Ascending aorta (tissue), 2 donors: Measurements from ENCODE around the gene HEY2. TPM values are rescaled to one million over a fixed set of nuclear protein-coding genes. Genes with fewer than 3 reads are reported as not detected.

Source experiments
- DNase-seq, 2 donors: peaks; one replicate each; pipeline ENCODE4 v3.0.0-alpha.2; 2019; ENCODE audit warnings: low spot score in 2 of 2
- H3K27ac ChIP-seq, 2 donors: fragments of 200-600 bp; sonication (generic); one replicate each; pipeline ENCODE4 v1.5.1; 2016 to 2017; ENCODE audit warnings: mild to moderate bottlenecking in 1 of 2
- H3K27me3 ChIP-seq: fragments of 200-600 bp; sonication (generic); one replicate; pipeline ENCODE4 v1.5.1; 2017
- H3K36me3 ChIP-seq, 2 donors: fragments of 200-600 bp; sonication (generic); one replicate each; pipeline ENCODE4 v1.5.1; 2016
- H3K4me1 ChIP-seq, 2 donors: fragments of 200-600 bp; sonication (generic); one replicate each; pipeline ENCODE4 v1.5.1; 2016 to 2017; ENCODE audit warnings: mild to moderate bottlenecking in 1 of 2
- H3K4me3 ChIP-seq, 2 donors: fragments of 200-600 bp; sonication (generic); one replicate each; pipeline ENCODE4 v1.5.1; 2016 to 2017; ENCODE audit warnings: mild to moderate bottlenecking in 1 of 2
- H3K9me3 ChIP-seq, 2 donors: fragments of 200-600 bp; sonication (generic); one replicate each; pipeline ENCODE4 v1.5.1; 2016
- intact Hi-C: fragments of 100-400 bp; cut with DNase I; formaldehyde crosslinking; loops from one replicate; pipeline ENCODE4 v1.15.1; 2023
- total RNA-seq: library from RNA; depleted of rRNA; stranded (reverse); fragments of >200 nt; gene quantifications from one replicate; pipeline ENCODE4 v1.1.0, GENCODE V29; 2016
- TF ChIP-seq, protein P1 (sequence below), 3 experiments: fragments of 200-600 bp in 2 of 3; fragments of 450-650 bp in 1 of 3; sonication (generic) in 2 of 3; IDR thresholded peaks; one replicate each; pipeline ENCODE4 v1.5.1; 2016 to 2019; ENCODE audit warnings: antibody characterized with exemption in 3 of 3, mild to moderate bottlenecking in 1 of 3, moderate library complexity in 1 of 3

HEY2 gene
- total RNA-seq, 1 donor from 2014 or later, result 0.32 TPM

DNA sequence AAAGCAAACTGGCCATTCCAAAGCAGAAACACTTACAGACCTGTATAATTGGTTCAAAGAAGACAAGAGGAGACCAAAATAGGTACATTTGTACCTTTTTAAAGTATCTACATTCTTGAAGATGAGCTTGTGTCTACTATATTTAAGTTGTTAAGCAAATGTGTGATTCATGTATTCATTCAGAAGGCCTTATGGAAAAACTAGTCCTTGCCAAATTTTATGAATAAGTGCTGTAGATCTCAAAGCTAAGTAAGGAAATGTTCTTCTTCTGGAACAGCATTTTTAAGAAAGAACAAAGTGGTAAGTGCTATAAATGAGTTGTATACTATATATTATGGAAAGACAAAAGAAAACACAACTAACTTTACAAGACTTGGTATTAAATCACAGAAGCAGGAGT, 22.2 kb upstream of the HEY2 start:
- TF ChIP-seq, protein P1, sequence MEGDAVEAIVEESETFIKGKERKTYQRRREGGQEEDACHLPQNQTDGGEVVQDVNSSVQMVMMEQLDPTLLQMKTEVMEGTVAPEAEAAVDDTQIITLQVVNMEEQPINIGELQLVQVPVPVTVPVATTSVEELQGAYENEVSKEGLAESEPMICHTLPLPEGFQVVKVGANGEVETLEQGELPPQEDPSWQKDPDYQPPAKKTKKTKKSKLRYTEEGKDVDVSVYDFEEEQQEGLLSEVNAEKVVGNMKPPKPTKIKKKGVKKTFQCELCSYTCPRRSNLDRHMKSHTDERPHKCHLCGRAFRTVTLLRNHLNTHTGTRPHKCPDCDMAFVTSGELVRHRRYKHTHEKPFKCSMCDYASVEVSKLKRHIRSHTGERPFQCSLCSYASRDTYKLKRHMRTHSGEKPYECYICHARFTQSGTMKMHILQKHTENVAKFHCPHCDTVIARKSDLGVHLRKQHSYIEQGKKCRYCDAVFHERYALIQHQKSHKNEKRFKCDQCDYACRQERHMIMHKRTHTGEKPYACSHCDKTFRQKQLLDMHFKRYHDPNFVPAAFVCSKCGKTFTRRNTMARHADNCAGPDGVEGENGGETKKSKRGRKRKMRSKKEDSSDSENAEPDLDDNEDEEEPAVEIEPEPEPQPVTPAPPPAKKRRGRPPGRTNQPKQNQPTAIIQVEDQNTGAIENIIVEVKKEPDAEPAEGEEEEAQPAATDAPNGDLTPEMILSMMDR (IDR thresholded peaks at IDR 0.05), result no peak

DNA sequence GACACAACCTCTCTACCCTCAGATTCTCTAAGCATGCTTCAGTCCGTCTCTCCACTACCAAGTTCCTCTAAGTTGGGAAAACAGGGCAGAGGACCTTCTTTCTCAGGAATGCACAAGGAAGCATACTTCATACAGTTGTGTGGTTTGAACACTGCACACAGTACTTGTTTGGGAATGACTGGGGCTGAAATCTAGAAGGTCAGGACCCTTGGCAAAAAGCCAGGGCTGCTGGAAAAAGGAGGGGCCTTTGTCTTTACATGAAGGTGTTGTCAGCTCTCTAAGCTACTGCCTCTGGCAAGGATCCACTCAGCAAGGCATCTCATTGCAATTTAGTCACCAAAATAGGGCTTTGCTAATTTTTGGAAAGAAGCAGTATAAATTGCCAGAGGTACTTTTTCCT, 20.7 kb upstream of the HEY2 start:
- Histone ChIP-seq H3K27ac (no peak overlapping the region), H3K36me3 (no peaks in the 10 kb centered on the region), H3K4me1 (no peaks in the 10 kb centered on the region), H3K27me3 (no peaks in the 10 kb centered on the region), H3K4me3 (no peak overlapping the region), H3K9me3 (no peaks in the 10 kb centered on the region)
- TF ChIP-seq, protein P1 (IDR thresholded peaks at IDR 0.05), result no peak
- DNase-seq, result no peak
- intact Hi-C loops, result no loop called here

More for the DNA sequence above, 22.2 kb upstream of the HEY2 start:
- Histone ChIP-seq H3K36me3 (no peaks in the 10 kb centered on the region), H3K4me1 (no peaks in the 10 kb centered on the region), H3K4me3 (no peak overlapping the region), H3K27me3 (no peaks in the 10 kb centered on the region), H3K9me3 (no peaks in the 10 kb centered on the region), H3K27ac (no peak overlapping the region)
- intact Hi-C loops, result no loop called here
- DNase-seq, result no peak

DNA sequence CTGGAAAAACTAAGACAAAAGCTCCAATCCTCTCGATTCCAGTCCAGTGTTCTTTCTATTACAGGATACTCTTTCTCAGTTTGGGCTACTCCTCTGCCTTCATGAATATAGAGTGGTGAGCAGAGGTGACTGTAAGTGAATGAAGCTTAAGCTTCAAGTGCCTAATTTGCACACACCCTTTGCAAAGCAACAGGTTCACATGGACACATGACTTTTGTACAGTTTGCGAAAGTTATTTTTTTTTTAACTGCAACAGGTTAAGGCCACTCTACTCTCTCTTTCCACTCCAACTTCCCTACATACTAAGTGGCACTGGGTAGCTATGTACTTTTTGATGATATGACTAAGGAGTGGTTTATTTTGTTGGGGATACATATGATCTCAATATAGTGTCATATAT, 19.4 kb upstream of the HEY2 start:
- TF ChIP-seq, protein P1 (IDR thresholded peaks at IDR 0.05), result no peak
- no peaks in the 10 kb centered on the region for H3K4me1 ChIP-seq
- DNase-seq, result no peak
- intact Hi-C loops, result no loop called here
- no peak overlapping the region for H3K27ac ChIP-seq
- H3K4me3 ChIP-seq, result no peak overlapping the region
- no peaks in the 10 kb centered on the region for H3K27me3 ChIP-seq
- H3K9me3 ChIP-seq, result no peaks in the 10 kb centered on the region
- H3K36me3 ChIP-seq, result no peaks in the 10 kb centered on the region

DNA sequence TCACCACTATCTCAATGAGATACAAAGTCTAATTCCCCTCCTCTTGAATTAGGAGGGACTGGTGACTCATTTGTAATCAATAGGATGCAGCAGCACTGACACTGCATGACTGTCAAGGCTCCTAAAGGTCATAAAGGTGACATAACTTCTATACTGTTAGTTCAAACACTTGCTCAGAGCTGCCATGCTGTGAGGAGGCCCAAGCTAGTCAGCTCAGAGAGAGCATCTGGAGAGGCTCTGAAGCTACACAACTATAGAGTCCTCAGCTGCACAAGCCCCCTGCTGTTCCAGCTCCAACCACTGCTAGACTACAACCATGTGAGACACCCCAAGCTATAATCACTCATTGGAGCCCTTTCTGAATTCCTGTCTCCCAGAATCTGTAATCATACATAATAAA, 17.0 kb upstream of the HEY2 start:
- Histone ChIP-seq H3K36me3 (no peaks in the 10 kb centered on the region), H3K4me1 (no peaks in the 10 kb centered on the region), H3K9me3 (no peaks in the 10 kb centered on the region), H3K27ac (no peak overlapping the region), H3K27me3 (no peaks in the 10 kb centered on the region), H3K4me3 (no peak overlapping the region)
- TF ChIP-seq, protein P1 (IDR thresholded peaks at IDR 0.05), result no peak
- no peak for DNase-seq
- intact Hi-C loops, result no loop called here

DNA sequence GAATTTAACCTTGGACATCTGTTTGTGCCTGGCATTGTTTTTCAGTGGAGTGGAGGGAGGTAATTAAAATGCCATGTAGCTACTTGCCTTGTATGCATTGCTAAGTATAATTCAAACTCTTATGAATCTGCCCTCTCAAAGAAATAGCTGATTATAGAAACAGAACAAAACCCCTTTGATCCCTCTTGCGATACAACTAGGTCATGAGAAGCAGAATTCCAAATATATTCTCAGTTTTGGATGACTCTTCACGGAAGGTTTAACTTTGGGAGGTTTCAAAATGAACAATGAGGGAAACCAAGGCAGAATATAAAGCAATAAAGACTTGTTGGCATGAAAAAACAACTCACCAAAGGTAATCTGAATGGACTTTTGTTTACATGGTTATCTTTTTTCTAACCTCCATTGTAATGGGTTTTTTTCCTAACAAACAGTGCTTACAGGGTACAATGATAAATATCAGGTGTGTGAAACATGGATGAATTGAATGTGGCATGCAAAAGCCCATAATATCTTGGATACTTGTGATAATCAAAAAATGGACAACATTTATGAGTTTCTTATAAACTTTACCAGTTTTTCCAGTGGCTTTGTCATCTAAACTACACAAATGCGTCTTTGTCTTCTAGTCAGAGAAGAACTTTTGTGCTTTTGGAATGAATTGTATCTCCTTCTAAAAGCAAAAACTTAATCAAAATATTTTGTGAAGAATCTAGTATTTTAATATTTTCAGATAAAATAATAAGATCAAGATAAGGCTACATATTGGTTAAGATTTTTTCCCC, 15.7 kb upstream of the HEY2 start:
- Histone ChIP-seq H3K4me3 (no peak overlapping the region), H3K36me3 (no peaks in the 10 kb centered on the region), H3K27ac (no peak overlapping the region), H3K4me1 (no peaks in the 10 kb centered on the region), H3K9me3 (no peaks in the 10 kb centered on the region), H3K27me3 (no peaks in the 10 kb centered on the region)
- intact Hi-C loops, result no loop called here
- DNase-seq, result no peak
- TF ChIP-seq, protein P1 (IDR thresholded peaks at IDR 0.05), result no peak
